Measurements from ENCODE around the gene RAB11FIP5.

The RAB11FIP5 gene

GRCh38 chr2:73032702-73033097, 80.0 kb downstream of the RAB11FIP5 start:
- Mint-ChIP-seq H3K4me3 (no peak overlapping the region), H3K27ac (no peak overlapping the region), H3K27me3 (no peaks in the 10 kb centered on the region), H3K36me3 (no peaks in the 10 kb centered on the region), H3K4me1 (no peaks in the 10 kb centered on the region), H3K9me3 (no peaks in the 10 kb centered on the region)
- no peak for DNase-seq
- CTCF ChIA-PET: interaction anchor here (0.7 to 1.7 kb wide), 2 partner anchors 10 to 41 kb away, joined by 3 read pairs; no protein-coding TSS in a partner anchor

- Mint-ChIP-seq H3K4me1 (no peaks in the 10 kb centered on the region), H3K9me3 (no peaks in the 10 kb centered on the region), H3K27me3 (no peaks in the 10 kb centered on the region), H3K36me3 (no peaks in the 10 kb centered on the region), H3K27ac (no peak overlapping the region), H3K4me3 (no peak overlapping the region)
- CTCF ChIA-PET: interaction anchor here (0.7 to 0.9 kb wide), 3 partner anchors 38 to 58 kb away, joined by 3 read pairs; no protein-coding TSS in a partner anchor
- no peak for DNase-seq
These were observed 80.7 kb downstream of the RAB11FIP5 start for GRCh38 chr2:73031725-73032701.

DNA sequence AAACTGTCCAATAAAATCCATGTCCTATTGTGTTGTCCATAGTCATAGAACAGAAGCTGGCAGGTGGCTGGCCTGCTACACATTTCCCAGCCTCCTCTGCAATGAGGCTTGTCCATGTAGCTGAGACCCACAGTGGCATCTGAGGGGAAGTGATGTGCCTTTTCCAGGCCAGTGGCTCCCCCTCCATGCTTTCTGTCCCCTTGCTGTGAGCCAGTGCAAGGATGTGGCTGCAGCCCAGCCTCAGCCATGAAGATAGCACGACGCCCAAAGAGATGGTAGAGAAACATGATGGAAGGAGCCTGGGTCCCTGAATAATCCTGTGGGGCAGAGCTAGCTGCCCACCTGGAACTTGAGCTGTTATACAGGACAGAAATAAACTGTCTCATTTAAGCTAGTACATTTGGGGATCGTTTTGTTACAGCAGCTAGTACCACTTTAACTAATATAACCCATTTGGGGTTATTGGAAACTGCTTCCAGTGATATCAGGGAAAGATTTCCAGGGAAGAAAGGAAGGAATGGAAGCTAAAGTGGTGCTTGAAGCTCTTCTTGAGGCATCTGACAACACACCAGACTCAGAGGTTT, 81.6 kb downstream of the RAB11FIP5 start:
- Mint-ChIP-seq H3K4me3 (no peak overlapping the region), H3K9me3 (no peaks in the 10 kb centered on the region), H3K27me3 (no peaks in the 10 kb centered on the region), H3K27ac (no peak overlapping the region), H3K4me1 (no peaks in the 10 kb centered on the region), H3K36me3 (no peaks in the 10 kb centered on the region)
- no peak for DNase-seq
- CTCF ChIA-PET: interaction anchor here (0.8 to 0.9 kb wide), 2 partner anchors 37 to 57 kb away, joined by 3 read pairs; no protein-coding TSS in a partner anchor

DNA sequence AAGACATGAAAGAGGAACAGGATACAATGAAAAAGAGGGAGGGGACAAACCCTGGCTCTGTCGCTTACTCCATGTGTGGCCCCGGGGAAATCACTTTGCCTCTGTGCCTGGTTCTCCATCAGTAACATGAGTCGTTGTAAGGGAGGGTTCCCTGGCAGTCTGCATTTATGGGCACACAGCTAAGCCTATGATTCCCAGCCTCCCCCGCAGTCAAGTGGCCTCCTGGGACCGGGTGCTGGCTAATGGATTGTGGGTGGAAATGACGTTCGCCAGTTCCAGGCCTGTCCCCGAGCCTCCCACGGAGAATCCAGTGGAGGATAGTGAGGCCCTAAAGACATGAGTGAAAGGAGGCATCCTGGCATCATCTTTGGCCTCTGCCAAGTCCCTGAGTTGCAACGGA, 83.9 kb downstream of the RAB11FIP5 start:
- DNase-seq: no peak
- no peaks in the 10 kb centered on the region for H3K27me3 Mint-ChIP-seq
- H3K4me1 Mint-ChIP-seq: no peaks in the 10 kb centered on the region
- no peak overlapping the region for H3K27ac Mint-ChIP-seq
- CTCF ChIA-PET: no interaction called here
- H3K4me3 Mint-ChIP-seq: no peak overlapping the region
- no peaks in the 10 kb centered on the region for H3K9me3 Mint-ChIP-seq
- no peaks in the 10 kb centered on the region for H3K36me3 Mint-ChIP-seq

DNA sequence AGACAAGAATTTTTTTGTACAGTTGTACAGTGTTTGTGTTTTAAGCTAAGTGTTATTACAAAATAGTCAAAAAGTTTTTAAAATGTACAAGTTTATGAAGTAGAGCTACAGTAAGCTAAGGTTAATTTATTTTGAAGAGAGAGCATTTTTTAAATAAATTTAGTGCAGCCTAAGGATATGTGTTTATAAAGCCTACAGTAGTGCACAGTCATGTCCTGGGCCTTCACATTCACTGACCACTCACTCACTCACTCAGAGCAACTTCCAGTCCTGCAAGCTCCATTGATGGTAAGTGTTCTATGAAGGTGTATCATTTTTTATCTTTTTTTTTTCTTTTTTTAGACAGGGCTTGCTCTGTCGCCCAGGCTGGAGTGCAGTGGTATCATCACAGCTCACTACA, 85.4 kb downstream of the RAB11FIP5 start:
- no peak for DNase-seq
- Mint-ChIP-seq H3K4me3 (no peak overlapping the region), H3K4me1 (no peaks in the 10 kb centered on the region), H3K9me3 (no peaks in the 10 kb centered on the region), H3K36me3 (no peaks in the 10 kb centered on the region), H3K27ac (no peak overlapping the region), H3K27me3 (no peaks in the 10 kb centered on the region)
- CTCF ChIA-PET: no interaction called here

GRCh38 chr2:73023497-73023896, 89.3 kb downstream of the RAB11FIP5 start:
- CTCF ChIA-PET: interaction anchor here (1.3 kb wide), 1 partner anchor 10 kb away, joined by 3 read pairs; no protein-coding TSS in a partner anchor
- Mint-ChIP-seq H3K4me3 (no peak overlapping the region), H3K4me1 (no peaks in the 10 kb centered on the region), H3K9me3 (no peaks in the 10 kb centered on the region), H3K27ac (no peak overlapping the region), H3K27me3 (no peaks in the 10 kb centered on the region), H3K36me3 (no peaks in the 10 kb centered on the region)
- no peak for DNase-seq

All from activated naive CD4-positive, alpha-beta T cell treated with anti-CD3 and anti-CD28 coated beads, Interleukin-2, amount 10 ng/mL, durations not matched to agents 7 days and 5 days (primary cell).